ENCODE measurements around the gene PODXL2. TPM values are rescaled to one million over a fixed set of nuclear protein-coding genes. Genes with fewer than 3 reads are reported as not detected.

Gene PODXL2
- total RNA-seq, 1 donor from 2014 or later = 28.9 TPM

DNA sequence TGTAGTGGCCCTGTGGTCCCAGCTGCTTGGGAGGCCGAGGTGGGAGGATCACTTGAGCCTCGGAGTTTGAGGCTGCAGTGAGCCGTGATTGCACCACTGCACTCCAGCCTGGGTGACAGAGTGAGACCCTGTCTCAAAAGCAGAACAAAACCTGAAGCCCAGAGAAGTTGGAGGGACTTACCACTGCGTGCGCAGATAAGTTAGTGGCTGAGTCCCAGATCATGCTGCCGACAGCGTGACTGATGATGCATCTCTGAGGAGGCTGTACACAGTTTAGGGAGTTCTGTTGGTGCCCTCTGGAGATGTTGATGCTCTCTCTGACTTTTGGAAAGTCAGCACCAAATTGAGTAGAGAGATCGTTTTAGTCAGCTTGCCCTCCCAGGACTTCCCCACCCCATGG lies 27.9 kb downstream of the PODXL2 start:
- no peak for DNase-seq (ENCODE audit: low read depth)
- H3K4me3 ChIP-seq (ENCODE audit: low read depth, low read length) = no peak overlapping the region
- TF ChIP-seq, protein P1, sequence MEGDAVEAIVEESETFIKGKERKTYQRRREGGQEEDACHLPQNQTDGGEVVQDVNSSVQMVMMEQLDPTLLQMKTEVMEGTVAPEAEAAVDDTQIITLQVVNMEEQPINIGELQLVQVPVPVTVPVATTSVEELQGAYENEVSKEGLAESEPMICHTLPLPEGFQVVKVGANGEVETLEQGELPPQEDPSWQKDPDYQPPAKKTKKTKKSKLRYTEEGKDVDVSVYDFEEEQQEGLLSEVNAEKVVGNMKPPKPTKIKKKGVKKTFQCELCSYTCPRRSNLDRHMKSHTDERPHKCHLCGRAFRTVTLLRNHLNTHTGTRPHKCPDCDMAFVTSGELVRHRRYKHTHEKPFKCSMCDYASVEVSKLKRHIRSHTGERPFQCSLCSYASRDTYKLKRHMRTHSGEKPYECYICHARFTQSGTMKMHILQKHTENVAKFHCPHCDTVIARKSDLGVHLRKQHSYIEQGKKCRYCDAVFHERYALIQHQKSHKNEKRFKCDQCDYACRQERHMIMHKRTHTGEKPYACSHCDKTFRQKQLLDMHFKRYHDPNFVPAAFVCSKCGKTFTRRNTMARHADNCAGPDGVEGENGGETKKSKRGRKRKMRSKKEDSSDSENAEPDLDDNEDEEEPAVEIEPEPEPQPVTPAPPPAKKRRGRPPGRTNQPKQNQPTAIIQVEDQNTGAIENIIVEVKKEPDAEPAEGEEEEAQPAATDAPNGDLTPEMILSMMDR (conservative IDR thresholded peaks at IDR 0.05; ENCODE audit: low read depth, low read length) = no peak

DNA sequence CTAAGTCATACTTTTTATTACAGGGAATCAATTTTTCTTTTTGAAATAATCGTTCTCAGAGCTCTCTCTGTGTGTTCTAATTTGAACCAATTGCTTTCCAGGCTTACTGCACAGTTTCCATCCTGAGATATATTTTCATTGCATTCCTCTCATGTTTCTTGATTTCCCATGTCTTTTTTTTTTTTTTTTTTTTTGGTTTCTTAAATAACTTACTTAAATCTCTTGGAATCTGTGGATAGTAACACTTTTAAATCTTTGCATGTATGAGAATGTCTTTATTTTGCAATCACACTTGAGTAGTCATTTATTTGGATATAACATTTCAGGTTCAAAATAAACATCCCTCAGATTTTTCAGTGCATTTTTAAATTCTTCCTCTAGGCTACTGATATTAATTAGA lies 29.2 kb downstream of the PODXL2 start:
- DNase-seq (ENCODE audit: low read depth) = no peak
- no peak overlapping the region for H3K4me3 ChIP-seq (ENCODE audit: low read depth, low read length)
- TF ChIP-seq, protein P1 (conservative IDR thresholded peaks at IDR 0.05; ENCODE audit: low read depth, low read length) = no peak

DNA sequence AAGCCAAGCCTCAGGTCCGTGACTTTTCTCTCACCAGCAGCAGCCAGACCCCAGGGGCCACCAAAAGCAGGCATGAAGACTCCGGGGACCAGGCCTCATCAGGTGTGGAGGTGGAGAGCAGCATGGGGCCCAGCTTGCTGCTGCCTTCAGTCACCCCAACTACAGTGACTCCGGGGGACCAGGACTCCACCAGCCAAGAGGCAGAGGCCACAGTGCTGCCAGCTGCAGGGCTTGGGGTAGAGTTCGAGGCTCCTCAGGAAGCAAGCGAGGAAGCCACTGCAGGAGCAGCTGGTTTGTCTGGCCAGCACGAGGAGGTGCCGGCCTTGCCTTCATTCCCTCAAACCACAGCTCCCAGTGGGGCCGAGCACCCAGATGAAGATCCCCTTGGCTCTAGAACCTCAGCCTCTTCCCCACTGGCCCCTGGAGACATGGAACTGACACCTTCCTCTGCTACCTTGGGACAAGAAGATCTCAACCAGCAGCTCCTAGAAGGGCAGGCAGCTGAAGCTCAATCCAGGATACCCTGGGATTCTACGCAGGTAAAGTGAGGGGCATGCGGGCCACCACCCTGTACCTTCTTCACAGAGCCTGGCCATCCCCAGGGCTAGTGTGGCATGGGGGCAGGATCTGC lies 31.8 kb downstream of the PODXL2 start:
- DNase-seq (ENCODE audit: low read depth) = no peak
- no peak overlapping the region for H3K4me3 ChIP-seq (ENCODE audit: low read depth, low read length)
- TF ChIP-seq, protein P1 (conservative IDR thresholded peaks at IDR 0.05; ENCODE audit: low read depth, low read length) = no peak

DNA sequence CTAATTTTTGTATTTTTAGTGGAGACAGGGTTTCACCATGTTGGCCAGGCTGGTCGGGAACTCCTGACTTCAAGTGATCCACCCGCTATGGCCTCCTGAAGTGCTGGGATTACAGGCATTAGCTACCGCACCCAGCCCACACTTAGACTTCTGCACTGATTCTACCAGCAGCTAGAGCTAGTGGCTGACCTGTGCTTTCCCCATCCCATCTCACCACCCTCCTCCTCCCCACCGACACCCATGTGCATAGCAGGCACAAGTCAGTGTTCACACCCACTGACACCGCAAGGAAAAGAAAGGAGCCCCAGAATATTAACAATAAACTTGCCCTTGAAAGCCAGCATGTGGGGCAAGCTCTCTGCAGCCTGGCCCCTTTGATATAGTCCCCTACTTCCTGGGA lies 32.6 kb downstream of the PODXL2 start:
- TF ChIP-seq, protein P1 (conservative IDR thresholded peaks at IDR 0.05; ENCODE audit: low read depth, low read length) = no peak
- DNase-seq (ENCODE audit: low read depth) = no peak
- no peak overlapping the region for H3K4me3 ChIP-seq (ENCODE audit: low read depth, low read length)

DNA sequence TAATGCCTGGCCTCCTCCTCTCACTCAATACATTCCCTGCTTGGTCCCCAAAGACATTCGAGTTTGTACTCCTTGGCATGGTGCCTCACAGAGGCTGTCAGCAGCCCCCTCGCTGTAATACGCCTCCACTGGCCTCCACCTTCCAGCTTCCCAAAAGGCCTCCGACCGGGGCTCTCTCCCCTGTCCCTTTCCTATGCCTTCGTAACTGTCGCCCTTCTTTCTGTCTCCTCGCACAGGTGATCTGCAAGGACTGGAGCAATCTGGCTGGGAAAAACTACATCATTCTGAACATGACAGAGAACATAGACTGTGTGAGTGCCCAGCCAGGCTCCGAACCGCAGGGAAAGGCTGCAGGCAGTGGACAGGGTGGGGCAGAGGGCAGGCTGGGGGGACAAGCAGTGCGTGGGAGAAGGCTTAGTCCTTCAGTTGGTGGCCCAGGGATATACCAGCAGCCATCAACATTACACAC lies 33.0 kb downstream of the PODXL2 start:
- no peak overlapping the region for H3K4me3 ChIP-seq (ENCODE audit: low read depth, low read length)
- TF ChIP-seq, protein P1 (conservative IDR thresholded peaks at IDR 0.05; ENCODE audit: low read depth, low read length) = no peak
- no peak for DNase-seq (ENCODE audit: low read depth)

DNA sequence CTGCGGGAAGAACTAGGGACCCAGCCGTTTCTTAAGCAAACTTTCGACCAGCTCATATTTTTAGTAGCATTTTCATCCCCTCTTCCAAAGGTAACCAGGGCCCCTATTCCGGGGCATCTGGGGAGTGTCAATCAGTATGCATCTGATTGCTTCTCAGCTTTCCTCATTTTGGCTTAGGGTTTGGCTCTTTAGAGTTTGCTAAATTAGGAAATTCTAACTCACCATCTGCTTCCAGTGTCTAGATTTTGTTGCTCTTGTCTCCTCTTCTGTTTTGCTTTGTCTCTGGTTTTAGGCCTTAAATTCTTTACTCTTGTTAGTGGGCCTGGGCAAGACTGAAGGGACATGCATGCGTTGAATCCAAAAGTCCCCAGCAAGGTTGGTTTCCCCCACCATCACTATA lies 34.2 kb downstream of the PODXL2 start:
- no peak for DNase-seq (ENCODE audit: low read depth)

More for the DNA sequence above, 34.2 kb downstream of the PODXL2 start:
- no peak overlapping the region for H3K4me3 ChIP-seq (ENCODE audit: low read depth, low read length)
- TF ChIP-seq, protein P1 (conservative IDR thresholded peaks at IDR 0.05; ENCODE audit: low read depth, low read length) = no peak
